ENCODE data around the gene MBNL1.
"Not testable (repeated sequence)": the region's sequence is repeated elsewhere in the genome, so short reads cannot be mapped to it uniquely, and the experiment has no call there.

MBNL1 gene

GRCh38 chr3:152321955-152322377 lies 53.2 kb downstream of the MBNL1 start:
- DNase-seq: no peak

GRCh38 chr3:152322756-152323155 lies 54.0 kb downstream of the MBNL1 start:
- no peak for DNase-seq

DNA sequence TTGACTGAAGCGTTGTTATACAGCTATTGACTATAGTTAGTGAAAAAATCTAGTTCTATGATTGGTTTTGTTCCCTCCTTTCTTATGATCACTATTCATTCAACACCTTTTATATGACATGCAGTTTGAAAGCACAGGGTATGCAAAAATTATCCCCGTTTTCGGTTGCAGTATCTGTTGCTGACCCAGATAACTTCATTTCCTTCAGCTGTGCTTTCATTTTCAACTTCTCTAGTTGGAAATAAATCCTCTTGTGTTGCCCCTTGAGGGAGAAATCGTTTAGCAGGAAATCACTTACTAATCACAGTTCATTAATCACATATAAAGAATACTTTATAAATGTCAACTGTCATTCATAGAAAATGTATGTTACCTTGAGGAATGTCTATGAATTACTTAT lies 55.1 kb downstream of the MBNL1 start:
- DNase-seq: no peak

DNA sequence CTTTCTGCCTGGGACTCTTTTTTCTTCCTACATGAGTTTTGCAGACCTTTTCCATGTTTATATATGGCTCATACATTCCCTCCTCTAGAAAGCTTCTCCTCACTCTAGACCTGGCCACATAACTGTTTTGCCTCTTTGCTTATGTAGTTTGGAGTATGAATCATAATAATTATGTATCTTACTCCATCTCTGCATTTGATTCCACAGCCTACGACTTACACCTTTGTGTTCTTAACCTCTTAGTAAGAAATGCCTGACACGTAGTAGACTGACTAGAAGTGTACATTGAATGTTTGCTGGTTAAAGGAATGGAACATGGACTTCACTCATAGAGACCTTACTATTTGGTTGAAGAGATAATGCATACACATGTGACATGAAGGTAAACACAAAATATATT lies 56.4 kb downstream of the MBNL1 start:
- no peak for DNase-seq

DNA sequence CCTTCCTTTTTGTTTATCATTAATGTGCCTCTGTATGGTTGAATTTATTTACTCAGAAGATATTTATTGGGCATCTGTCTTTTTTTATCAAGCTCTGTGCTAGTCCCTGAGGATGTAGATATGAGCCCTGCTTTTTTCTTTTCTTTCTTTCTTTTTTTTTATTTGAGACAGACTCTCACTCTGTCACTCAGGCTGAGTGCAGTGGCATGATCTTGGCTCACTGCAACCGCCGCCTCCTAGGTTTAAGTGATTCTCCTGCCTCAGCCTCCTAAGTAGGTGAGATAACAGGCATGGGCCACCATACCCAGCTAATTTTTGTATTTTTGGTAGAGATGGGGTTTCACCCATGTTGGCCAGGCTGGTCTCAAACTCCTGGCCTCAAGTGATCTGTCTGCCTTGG lies 58.5 kb downstream of the MBNL1 start:
- no peak for DNase-seq

DNA sequence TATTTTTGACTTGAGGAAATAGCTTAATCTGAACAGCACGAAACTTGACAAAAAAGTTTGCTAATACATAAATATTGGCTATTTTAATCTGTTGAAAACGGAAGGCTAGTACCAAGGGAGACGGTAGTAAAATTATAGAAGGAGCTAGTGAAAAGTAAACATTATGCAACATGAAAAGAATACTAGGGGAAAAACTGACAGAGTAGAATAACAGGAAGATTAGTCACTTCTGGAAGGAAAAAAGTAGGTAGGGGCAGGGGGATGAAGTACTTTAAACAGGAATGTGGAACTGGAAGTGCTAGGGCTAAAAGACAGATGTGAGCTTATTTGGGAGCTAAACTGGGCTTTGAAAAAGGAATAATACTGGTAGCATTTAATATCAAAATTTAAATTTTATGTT lies 60.1 kb downstream of the MBNL1 start:
- no peak for DNase-seq

DNA sequence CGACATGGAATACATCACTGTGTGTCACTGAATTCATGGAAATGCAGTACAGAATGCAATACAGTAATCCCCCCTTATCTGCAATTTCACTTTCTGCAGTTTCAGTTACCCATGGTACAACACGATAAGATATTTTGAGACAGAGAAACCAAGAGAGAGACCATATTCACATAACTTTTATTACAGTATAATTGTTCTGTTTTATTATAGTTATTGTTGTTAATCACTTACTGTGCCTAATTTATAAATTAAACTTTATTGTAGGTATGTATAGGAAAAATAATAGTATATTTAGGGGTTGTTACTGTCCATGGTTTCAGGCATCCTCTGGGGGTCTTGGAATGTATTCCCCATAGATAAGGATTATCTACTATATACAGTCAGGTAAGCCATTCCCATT lies 61.8 kb downstream of the MBNL1 start:
- DNase-seq: no peak

DNA sequence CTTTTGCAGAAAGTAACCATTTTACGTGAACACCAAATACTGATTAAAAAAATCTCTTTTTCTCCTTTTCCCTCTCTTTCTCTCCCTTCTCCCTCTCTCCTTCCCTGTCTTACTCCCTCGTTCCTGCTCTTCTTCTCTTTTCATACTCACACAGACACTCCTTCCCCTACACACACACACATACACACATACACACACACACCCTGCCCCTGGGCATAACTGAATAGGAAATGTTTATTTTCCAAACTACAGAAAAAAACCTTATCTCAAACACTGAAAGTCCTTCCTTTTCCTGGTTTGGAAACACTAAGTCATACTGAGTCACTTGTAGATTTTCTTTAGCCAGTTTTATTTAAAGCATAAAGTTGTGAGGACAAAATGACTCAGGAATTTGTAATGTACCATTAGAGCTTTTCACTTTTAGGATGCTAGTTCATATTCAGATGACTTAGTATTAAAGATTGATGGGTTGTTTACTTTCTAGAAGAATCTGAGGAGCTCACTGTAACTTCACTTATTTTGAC lies 62.4 kb downstream of the MBNL1 start:
- DNase-seq: no peak

GRCh38 chr3:152331998-152332397 lies 63.3 kb downstream of the MBNL1 start:
- DNase-seq: no peak

- no peak for DNase-seq
These were observed 65.2 kb downstream of the MBNL1 start for GRCh38 chr3:152333928-152334327.

GRCh38 chr3:152334761-152335160 lies 66.0 kb downstream of the MBNL1 start:
- DNase-seq: no peak

- no peak for DNase-seq
These were observed 66.5 kb downstream of the MBNL1 start for GRCh38 chr3:152335273-152335672.

DNA sequence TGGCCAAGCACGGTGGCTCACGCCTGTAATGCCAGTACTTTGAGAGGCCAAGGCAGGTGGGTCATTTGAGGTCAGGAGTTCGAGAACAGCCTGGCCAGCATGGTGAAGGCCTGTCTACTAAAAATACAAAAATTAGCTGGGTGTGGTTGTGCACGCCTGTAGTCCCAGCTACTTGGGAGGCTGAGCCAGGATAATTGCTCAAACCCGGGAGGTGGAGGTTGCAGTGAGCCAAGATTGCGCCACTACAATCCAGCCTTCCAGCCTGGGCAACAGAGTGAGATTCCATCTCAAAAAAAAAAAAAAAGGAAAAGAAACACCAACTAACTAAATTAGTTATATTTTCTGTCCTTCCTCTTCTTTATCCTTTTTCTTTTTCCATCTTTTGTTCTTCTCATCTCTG lies 68.6 kb downstream of the MBNL1 start:
- not testable (repeated sequence) for DNase-seq

DNA sequence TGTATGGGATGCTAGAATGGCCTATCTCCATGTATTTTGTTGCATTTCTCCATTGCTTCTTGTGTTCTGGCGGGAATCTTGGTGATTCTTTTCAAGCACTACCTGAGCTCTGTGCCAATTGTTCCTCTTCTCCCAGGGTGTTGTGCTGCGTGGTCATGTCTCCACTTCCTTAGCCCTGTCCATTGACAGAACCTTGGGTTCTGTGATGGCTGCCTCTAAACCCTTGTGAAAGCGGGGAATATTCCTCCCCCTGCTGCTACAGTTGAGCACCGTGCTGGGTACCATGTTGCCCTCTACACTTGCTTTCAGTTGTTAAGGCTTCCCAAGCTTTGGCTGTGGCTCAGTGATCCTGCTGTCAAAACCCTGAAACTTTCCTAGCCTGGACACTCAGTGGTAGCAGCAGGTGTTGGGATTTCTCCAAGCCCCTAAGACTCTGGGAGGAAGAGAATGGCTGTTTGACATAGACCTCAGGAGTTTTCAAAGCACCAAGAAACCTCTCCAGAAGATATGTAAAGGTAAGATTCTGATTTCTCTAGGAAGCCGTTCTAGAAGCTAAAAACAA lies 69.5 kb downstream of the MBNL1 start:
- no peak for DNase-seq

DNA sequence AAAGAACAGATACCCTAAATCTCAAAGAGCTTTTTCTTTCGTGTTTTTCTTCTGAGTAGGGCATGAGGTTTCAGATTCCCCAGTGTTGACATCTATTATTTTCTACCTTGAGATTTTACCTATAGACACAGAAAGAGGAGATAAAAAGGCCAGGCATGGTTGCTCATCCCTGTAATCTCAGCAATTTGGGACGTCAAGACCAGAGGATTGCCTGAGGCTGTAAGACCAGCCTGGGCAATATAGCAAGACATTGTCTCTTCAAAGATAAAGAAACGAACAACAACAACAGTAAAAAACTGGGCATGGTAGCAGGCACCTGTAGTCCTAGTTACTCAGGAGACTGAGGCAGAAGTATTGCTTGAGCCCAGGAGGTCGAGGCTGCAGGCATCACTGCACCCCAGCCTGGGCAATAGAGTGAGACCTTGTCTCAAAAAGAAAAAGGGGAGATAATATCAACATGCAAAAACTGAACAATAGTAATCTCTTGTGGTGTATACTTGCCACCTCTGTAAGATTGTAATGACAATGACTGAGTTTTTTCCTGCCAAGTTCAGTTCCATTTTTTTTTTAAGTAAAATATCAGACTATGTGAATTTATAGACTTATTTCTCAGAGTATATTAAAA lies 71.3 kb downstream of the MBNL1 start:
- no peak for DNase-seq

- DNase-seq: no peak
These were observed 76.5 kb downstream of the MBNL1 start for GRCh38 chr3:152345233-152345632.

- no peak for DNase-seq
These were observed 77.3 kb downstream of the MBNL1 start for GRCh38 chr3:152346058-152346457.

- DNase-seq: no peak
These were observed 78.0 kb downstream of the MBNL1 start for GRCh38 chr3:152346740-152347139.

GRCh38 chr3:152348436-152349177 lies 79.9 kb downstream of the MBNL1 start:
- DNase-seq: no peak

DNA sequence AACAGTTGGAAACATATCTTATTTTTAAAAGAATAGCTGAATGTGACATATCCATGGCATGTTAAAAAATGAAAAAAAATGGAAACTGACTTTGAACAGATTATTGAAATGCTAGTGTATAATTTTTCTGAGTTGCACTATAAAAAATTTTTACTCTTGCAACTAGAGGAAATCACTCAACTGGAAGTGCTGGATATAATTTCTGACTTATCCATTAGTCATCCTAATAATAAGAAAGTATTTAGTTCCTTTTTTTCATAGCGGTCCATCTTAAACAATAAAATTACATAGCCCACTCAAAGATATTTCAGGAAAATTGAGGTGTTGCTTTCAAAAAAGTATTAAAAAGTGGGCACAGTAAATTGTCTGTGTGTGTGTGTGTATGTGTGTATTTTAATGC lies 80.7 kb downstream of the MBNL1 start:
- DNase-seq: no peak

DNA sequence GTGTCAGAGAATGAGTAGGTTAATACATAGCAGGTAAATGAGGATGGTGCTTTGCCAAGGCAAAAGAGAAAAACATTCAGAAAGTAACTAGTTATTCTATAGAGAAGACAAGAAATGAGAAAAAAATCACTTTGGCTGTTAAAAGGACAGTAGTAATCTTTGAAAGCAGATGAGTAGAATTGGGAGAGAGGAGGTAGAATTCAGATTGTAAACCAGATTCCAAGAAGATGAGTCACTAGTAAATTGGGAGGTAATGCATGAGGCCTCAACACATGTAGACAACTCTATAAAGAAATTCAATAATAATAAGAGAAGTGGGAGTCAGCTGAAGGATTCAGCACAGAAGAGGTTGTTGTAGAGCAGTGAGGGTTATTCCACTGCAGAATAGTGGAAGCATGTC lies 81.4 kb downstream of the MBNL1 start:
- DNase-seq: no peak

- no peak for DNase-seq
These were observed 82.0 kb downstream of the MBNL1 start for GRCh38 chr3:152350776-152351175.

DNA sequence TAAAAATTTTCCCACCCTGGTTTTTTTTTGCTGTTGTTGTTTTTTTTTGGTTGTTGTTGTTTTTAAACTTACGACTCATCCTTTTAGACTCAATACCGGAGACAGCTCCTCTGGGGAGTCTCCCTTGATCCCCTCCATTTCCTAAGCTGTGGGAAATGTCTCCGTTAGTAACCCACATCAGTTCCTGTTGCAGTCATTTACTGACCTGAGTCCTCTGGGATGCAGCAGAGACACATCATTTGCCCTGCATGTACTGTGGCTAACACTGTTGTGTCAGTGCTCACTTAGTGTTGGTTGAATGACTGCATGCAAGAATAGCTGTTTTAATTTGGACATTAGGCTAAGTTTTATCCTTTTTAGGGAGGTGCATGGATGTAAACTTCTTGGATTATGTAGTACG lies 83.8 kb downstream of the MBNL1 start:
- no peak for DNase-seq

DNA sequence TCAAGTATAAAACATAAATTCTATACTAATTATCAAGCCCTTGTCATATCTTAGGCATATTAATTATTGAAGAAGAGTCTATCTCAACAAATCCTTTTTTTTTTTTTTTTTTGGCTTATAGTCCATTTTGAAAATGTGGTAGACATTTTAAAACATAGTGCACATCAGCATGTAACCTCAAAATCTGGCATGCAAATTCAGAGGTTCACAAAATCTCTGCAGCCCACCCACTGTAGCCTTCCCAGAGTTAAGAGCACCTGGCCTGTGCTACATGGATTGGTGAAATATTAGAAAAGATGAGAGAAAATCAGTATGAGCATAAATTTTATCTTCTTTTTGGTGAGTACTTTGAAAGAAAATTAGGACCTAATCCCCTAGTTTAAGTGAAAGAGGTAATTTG lies 84.8 kb downstream of the MBNL1 start:
- no peak for DNase-seq

Measured in NCI-H1436 treated with DMSO at 0.1 percent for 48 hours (cell line).